SIG-M5 (cell line): ENCODE results near the gene GTPBP1.

Experiments used
- DNase-seq: peaks from one replicate; lab custom pipeline; 2025; lab: John Stamatoyannopoulos, UW

Gene GTPBP1

DNA sequence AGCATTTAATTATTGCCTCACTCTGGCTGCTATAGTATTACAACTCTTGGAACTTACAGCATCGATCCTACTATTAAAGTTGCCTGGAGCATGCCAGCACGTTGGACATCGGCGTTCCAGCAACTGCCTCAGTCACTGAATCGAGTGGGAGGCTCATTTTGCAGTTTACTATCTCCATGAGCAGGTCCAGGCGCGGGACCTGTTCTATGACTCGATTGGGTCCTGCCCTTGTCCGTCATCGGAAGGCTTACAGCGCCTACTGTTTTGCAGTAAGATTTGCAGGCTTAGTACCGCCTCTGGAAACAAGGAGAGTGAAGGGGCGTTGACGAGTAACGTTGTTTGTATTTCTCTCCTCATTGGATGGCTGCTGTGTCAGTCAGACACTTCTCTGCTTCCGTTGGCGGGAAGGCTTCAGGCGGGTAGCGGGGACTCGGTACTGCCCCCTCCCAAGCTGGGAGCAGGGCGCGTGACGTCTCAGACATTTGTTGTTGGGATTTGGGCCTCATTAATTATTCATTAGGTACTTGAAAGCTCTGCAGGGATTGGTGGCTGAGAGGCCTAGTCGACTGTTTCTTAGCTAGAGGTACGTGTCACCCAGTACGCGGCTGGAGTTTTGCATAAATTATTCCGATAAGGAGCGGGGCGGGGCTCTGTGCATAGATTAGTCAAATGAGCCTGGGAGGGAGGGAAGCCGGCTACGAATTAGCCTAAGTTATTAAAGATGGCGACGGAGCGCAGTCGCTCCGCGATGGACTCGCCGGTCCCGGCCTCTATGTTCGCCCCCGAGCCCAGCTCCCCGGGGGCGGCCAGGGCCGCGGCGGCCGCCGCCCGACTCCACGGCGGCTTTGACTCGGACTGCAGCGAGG, at the start of gene GTPBP1:
Gene GTPBP1 (plus strand): TSS at position 710 of the 866 bp plus-strand sequence. CDS start 12 bp downstream, at position 722.
- DNase-seq, result peak; percentile 99

DNA sequence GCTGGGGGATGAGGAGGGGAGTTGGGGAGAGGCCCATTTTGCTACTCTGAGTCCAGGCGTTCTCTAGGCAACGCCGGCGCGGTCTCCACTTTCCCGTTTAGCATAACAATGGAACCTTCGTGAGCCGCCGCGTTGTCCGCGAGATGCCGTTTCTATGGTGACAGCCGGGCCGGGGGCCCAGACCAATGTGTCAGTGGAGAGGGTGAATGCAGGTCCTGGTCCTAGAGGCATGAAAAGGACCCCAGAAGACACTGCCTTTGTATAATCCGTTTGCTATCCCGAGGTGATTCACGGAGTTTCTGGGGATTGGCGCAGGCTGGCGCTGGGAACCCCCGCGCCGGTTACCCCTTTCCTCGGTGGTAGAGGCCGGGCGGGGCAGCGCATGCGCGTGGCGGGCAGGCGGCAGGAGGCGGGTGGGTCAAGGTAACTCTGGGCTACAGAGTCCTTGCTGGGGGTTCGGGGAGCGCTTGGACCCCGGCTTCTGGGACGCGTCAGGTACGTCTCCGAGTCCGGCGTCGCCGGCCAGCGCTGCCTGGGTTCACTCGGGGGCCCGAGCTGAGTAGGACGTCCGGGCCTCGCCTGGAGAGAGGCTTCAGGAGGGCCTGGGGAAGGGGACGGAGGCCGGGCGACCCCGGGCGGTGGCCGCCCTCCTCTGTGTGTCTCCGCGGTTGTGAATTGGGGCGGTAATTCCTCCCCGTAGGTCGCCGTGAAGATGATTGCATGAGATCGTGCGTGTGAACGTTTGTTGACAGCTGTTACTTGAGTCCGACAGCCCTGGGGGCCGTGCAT, 49.3 kb upstream of the GTPBP1 start, which contains the start of the genes CBY1 and FAM227A:
Gene CBY1 (plus strand): TSS at position 383 of the 789 bp plus-strand sequence. CDS start 11,417 bp downstream, outside the sequence.
Gene FAM227A (minus strand): TSS at position 137 of the 789 bp plus-strand sequence. CDS start 6,224 bp downstream, outside the sequence.
- DNase-seq, result peak; percentile 31

DNA sequence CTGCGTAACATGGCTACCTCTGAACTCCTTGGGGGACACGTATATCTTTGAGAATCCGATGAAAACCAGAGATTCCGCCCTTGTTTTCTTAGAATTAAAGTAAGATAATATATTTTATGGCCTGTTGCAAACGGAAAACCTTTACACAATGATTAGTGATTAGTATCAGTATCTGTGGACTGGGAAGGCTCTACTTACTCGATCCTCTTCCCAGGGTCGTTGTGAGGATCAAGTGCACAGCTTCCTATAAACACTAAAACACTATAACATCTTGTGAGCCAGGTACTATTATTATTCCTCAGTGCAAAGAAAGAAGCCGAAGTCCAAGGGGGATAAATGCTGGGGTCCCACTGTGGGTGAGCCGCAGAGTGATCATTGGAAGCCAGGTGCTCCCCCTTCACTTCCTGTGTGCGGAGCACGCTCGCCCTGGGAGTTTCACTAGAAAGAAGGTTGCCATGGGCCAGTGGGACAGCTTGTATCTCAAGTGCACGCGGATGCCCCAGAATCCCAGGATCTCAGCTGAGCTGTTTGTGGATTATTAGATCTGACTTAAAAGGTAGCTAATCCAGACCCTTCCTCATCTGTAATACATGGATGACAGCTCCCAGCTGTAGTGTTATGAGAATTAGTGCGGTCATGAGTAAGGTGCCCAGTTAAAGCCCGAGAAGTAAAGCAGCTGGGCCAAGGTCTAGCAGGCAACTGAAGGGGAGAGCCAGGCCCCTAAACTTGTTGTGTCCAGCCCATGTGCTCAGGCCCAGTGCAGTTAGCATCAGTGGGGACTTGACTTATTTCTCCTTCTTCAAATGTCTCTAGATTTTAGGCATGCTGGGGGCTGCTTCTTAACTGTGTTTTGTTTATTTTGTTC, 48.5 kb upstream of the GTPBP1 start:
- no peak for DNase-seq

DNA sequence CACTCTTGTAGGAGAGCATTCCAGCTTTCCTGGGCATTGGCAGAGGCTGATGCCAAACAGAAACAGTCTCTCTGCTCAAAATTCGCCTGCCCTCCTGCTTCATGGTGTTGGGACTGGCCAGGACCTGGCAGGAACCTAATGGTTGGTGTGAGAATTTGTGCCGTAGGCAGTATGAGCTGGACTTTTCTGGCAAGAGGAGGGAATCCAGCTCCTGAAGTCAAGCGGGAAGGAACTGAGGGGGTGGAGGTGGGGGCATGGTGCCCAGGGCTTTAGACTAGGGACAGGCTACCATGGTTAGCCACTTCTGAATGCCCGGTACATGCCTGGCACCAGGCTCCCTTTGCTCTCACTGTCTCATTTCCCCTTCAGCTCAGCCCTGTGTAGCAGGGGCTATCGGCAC, 30.9 kb upstream of the GTPBP1 start:
- DNase-seq, result no peak

DNA sequence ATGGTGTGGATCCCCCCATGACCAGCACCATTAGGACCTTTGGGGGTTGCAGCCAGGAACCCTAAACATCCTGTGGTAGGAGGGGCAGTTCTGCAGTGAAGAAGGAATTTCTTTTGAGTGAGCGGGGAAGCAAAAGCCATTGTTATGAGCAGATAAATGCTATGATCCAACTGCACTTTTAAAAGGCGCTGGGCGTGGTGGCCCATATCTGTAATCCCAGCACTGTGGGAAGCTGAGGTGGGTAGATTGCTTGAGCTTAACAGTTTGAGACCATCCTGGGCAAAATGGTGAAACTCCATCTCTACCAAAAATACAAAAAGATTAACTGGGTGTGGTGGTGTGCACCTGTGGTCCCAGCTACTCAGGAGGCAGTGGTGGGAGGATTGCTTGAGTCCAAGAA, 29.9 kb upstream of the GTPBP1 start:
- DNase-seq, result no peak

DNA sequence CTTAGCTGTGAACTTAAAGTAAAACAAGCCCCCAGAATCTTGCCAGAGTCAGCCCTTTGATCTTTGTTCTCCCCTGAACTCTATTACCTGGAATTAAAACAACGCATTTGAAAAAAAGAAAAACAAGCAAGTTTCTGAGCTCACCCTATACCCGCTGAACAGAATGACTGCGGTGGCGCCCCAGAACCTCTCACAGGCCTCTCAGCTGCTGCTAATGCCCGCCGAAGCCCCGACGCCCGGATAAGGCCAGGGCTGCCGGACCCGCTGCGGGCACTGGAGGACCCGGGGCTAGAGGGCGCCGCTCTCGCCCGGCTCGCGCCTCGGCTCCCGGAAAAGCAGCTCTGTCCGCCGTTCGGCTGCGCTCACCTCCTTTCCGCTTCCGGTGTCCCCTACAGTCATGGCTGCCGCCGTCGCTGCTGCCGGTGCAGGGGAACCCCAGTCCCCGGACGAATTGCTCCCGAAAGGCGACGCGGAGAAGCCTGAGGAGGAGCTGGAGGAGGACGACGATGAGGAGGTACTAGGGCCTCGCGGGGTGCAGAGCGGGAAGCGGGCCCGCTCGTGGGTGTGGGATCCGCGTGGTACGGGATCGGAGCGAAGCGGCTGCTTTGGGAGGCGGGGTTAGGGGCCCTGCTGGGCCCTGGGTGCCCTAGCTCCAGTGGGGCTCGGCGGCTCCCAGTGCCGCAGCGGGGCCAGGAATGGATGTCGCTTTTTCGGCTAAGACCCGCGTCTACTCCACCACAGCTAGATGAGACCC, 24.0 kb upstream of the GTPBP1 start, which contains the start of gene TOMM22:
Gene TOMM22 (plus strand): TSS at position 376 of the 754 bp plus-strand sequence. CDS start 22 bp downstream, at position 398.
- peak; percentile 24 for DNase-seq

DNA sequence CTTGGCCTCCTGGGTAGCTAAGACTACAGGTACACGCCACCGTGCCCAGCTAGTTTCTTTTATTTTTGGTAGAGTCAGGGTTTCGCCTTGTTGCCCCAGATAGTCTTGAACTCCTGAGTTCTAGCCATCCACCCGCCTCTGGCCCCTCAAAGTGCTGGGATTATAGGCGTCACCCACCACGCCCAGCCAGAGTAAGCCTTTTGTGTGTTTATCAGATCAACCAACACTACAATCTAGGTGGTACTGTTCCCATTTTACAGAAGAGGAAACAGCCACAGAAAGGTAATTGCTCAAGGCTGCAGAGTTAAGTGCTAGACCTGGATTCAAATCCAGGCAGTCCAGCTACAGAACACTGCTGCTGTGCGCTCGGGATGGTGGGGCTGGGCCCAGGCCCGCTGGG, 20.8 kb upstream of the GTPBP1 start:
- no peak for DNase-seq

DNA sequence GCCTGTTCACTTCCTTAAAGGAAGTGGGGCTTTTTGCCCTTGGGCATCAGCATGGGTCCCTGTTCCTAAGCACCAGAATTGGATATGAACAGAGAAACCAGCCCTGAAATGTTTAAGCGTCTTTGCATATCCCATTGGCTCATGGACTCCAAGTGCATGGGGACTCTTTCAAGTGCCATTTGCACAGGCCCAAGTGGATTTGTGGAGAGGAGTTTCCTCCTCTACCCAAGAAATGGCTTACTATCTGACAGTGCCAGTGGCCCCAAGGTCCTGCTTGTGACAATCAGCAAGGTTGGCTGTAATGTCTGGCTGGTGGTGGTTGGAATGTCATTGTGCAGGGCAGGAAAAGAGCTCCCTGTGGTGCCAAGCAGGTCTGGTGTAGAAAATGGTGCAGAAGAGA, 20.0 kb upstream of the GTPBP1 start:
- DNase-seq, result no peak

DNA sequence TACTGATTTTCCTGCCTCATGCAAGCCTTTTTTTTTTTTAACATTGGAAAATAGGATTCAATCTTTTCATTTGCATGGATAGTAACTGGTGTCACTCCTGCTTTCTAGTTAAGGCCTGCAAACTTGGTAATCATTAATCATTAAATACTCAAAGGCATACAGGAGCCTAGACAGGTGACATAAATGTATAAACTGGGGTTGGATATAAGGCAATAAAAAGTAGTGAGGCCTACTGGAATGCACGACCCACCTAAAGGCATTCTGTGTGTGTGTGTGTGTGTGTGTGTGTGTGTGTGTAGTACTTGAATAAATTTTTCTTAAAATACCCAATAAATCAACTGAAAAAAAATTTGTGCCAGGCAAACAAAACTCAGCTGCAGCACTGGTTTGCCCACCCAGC, 16.1 kb upstream of the GTPBP1 start:
- DNase-seq, result no peak

DNA sequence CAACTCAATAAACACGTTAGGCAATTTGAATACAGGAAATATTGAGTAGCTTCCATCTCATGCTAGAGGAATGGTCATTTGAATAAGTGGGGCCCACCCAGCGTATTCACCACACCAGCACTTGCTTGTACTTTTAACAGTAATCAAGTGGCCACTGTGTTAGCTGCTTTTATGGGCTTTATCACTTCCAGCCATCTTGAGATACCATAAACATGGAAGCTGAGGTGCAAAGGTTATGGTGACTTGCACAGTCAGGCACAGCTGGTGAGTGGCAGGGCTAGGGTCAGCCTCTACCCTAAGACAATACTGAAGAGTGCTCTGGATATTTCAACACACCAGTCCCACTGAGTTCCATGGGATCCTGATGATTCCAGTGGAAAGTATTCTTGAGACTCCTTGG, 11.7 kb upstream of the GTPBP1 start:
- DNase-seq, result no peak

DNA sequence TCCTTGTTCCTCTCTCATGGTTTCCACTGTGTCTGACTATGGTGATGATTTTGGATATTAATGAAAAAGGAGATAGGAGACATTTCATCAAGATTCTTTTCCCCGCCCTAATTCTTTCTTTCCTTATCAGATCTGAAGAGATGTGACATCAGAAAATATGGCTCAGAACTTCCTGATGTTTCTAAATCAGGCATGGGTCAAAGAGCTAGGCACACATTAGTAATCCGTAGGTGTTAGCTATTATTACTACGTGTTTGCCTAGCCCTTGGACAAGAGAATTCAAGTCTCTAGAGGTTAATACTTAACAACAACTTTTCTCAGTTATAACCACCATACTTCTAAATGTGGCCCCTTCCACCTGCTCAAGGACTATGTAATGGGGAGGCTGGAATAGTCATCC, 10.8 kb upstream of the GTPBP1 start:
- no peak for DNase-seq

DNA sequence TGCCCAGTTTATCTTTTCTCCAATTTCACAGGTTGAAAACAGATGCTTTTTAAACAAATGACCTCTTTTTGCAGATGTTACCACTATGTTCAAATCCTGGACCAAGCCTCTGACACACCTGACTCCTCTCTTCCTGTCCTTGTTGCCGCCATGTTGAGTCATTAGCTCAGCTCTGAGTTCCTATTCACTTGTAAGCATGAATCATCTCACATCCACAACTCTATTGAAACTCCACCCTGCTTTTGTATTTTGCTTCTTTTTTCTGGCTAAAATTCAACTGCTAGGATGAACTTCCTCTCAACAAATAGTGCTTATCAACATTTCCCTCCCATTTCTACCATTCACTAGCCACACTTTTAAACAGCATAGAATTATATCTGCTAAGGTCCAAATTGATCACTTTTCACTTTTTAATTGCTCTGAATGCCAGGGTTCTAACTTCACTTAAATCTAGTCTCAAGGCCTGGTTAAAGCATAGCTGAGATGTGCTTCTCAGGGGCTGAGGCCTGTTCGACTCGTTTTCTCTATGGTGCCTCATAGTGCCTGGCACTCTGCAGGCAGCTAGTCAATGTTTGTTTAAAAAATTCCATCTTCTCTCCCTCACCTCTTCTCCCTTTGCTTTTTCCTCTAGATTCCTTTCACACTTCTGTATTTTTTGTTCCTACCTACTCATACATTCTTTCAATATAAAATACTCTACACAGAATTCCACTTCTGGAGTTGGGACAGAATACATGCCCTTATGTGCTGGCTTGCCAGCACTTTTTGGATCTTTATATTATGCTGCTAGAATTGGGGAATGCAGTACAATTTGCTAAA, 8.9 kb upstream of the GTPBP1 start:
- no peak for DNase-seq

DNA sequence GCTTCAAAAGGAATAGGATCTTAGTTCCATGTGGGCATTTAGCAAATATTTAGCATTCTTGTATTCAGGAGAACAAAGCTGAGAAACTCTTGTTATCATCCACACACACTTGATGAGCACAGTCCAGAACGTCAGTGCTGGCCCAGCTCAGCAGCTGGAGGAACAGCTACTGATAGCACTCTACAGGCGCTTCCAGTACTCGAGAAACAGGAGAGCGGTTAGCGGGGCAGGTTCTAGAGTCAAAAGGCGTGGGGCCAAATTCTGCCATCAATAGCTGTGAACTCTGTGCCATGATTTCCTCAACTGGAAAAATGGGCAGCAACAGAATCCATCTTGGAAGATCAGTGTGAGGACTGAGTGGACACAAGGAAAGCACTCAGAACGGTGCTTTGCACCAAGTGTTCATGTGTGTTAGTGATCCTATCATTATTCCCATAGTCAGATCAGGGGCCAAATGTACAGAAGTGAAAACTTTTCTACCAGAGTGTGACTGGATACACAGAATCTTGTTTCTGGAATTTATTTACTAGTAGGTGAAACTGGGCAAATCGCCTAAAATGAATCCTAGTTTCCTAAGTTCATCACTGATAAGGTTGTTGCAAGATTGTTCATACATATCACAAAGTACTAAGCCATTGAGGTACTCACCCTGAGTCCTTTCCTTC, 8.2 kb upstream of the GTPBP1 start:
- DNase-seq, result no peak

DNA sequence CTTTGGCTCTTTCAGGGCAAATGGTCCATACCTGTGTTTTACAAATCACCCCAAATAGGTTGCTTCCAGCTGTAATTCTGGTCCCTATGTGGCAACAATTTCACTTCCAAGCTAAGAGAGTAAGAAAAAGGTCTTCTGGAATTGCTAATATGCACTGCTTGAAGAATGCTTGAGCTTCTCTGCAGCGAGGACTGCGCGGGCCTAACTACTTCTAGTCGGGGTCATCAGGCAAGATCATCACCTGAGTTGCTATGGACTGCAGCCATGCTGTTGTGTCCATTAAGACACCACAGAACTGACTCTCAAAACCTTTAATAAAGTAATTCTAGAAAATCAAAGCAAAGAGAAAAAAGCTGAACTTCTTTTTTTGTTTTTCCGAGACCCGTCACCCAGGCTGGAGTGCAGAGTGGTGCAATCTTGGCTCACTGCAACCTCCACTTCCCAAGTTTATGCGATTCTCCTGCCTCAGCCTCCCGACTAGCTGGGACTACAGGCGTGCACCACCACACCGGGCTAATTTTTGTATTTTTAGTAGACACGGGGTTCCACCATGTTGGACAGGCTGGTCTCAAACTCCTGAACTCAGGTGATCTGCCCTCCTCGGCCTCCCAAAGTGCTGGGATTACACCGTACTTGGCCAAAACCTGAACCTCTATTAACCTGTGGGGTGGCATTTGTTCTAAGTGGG, 7.2 kb upstream of the GTPBP1 start:
- DNase-seq, result no peak

DNA sequence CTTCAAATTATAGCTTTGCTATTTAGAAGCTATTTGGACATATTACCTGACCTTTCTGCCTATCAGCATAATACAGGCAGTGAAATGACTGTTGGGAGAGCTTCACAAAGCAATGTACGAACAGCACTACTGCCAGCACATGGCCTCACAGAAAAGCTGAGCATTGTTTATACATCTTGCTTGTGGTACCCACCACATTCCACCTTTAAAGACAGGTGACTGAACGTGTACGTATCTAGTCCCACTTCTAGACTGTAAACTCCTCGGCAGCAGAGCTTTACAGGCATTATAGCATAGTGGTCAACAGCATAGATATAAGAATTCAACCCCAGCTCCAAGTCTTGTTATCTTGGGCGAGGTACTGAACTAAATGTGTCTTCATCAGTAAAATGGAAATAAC, 6.6 kb upstream of the GTPBP1 start:
- no peak for DNase-seq

DNA sequence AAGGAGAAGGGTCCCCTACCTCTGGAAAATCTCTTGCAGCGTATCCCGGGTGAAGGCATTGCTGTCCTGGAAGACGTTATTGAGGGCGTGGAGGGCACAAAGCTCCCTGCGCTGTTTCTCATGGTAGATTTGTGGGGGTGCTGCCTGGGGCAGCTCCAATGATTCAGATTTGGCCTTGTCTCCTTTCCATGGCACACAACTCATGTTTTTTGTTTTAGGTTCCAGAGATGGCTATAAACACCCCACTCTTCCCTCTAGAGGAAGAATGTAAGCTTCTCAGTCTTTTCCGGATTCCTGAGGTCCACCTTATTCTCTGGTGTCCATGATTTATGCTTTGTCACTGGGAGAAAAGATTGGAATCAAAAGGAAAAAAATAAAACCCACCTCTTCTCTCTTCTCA, 6.0 kb upstream of the GTPBP1 start:
- DNase-seq, result no peak

DNA sequence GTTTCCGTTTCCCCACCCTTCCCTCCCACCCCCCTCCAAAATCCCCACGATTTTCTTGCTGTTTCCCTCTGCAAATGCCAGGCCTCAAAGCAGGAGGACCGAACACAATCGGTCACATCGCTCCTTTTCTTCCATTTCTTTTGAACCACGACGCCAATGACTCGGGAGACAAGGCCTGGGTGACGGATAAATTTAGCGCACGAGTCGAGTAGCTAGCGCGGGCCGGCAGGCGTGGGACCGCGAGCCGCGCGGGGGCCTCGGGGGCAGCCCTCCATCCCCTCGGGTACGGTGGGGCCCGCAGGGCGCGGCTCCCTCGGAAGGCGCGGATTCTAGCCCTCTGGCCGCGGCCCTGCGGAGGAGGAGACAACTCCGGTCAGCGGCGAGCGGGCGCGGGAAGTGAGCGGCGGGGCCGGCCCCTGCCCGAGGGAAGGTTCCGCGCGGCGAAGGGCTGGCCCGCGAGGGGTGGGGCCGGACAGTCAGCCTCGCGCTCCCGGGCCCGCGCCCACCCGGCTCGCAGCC, 5.4 kb upstream of the GTPBP1 start:
- no peak for DNase-seq

DNA sequence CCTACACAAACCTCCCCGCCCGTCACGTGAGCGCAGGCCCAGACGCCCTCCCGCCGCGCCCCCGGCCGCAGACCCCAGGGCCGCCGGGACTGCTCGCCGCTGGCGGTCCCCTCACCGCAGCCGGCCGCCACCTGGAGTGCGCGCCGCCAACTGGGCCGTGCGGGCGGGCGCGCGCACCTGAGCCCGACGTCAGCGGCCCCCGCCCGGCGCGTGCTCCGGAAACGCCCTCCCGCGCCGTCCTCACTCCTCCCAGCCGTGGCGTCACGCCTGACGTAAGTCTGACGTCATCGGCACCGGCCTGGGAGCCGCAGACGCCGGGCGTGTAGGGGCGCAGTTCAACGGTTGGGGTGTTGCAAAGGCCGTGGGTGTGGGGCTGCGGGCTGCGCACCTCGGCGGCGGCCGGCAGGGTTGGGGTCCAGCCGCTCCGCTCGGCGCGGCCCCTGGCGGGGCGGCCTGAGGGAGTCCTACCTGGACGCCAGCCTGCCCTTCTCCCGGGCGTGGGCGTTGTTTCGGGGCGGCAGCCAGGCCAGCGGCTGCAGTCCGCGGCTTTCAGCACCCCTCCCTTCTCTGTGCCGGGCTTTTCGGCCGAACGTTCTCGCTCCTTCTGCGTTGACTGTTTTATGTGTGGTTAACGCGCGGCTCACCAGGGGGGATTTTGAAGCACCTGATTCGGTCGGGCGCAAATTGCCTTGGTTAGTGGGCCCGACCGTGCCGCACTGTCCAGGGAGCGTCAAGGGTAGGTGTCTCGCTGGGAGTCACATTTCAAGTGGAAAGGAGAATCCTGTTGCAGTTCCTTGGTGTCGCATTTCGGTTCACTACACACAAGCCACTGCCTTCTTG, 4.7 kb upstream of the GTPBP1 start, which contains the start of gene JOSD1:
Gene JOSD1 (minus strand): TSS at position 155 of the 840 bp plus-strand sequence. CDS start 956 bp downstream, outside the sequence.
- no peak for DNase-seq
